IMR-90 (cell line): Measurements from ENCODE around the gene CPLX3. TPM values are rescaled to one million over a fixed set of nuclear protein-coding genes. Genes with fewer than 3 reads are reported as not detected.

Experiments used
- ATAC-seq: fragments of 200-7000 bp; cut with Tn5 transposase; 2 replicates; pipeline ENCODE4 v1.9.1; 2020; ENCODE audit warnings: low read depth, mild to moderate bottlenecking, moderate library complexity
- BruUV-seq: library from RNA; stranded (reverse); fragments of 400-500 nt; replicated peaks from 2 replicates; lab custom pipeline; 2021; lab: Mats Ljungman, UMichigan
- CTCF ChIA-PET: fragments of 300-600 bp; formaldehyde crosslinking; extraction: SDS; loops from one replicate; lab custom pipeline; 2021; ENCODE audit warnings: antibody characterized with exemption; lab: Yijun Ruan, JAX
- POLR2A ChIA-PET: fragments of 300-600 bp; sonication (Branson Sonifier 250); formaldehyde crosslinking; loops from one replicate; lab custom pipeline; 2022; ENCODE audit warnings: antibody characterized with exemption; ENCODE audit not compliant: unreplicated experiment; lab: Charles Lee
- DNase-seq: peaks from one replicate; pipeline ENCODE4 v3.0.0; 2013
- H2AFZ ChIP-seq: replicated peaks from 2 replicates; pipeline ENCODE3; 2013; ENCODE audit warnings: low read length, mild to moderate bottlenecking; ENCODE audit not compliant: poor library complexity
- H2AK5ac ChIP-seq: 2 replicates; pipeline ENCODE4 v1.6.1; 2013; ENCODE audit warnings: low read depth, low read length, inconsistent platforms
- H2AK9ac ChIP-seq: replicated peaks from 2 replicates; pipeline ENCODE3; 2013; ENCODE audit warnings: mild to moderate bottlenecking, low read depth, low read length, moderate library complexity; ENCODE audit not compliant: poor library complexity
- H2BK120ac ChIP-seq: 2 replicates; pipeline ENCODE4 v1.6.1; 2013; ENCODE audit warnings: low read depth, low read length, inconsistent platforms
- H2BK15ac ChIP-seq: 3 replicates; pipeline ENCODE4 v1.6.1; 2013; ENCODE audit warnings: low read depth, low read length, inconsistent platforms
- H2BK20ac ChIP-seq: 2 replicates; pipeline ENCODE4 v1.6.1; 2013; ENCODE audit warnings: low read depth, mild to moderate bottlenecking, inconsistent platforms, low read length, moderate library complexity
- H2BK5ac ChIP-seq: 2 replicates; pipeline ENCODE4 v1.6.1; 2013; ENCODE audit warnings: mild to moderate bottlenecking, low read depth, low read length, inconsistent platforms; ENCODE audit not compliant: poor library complexity, severe bottlenecking
- H3K14ac ChIP-seq: replicated peaks from 2 replicates; pipeline ENCODE4 v1.6.1; 2013; ENCODE audit warnings: low read depth, low read length, inconsistent platforms
- H3K18ac ChIP-seq: 2 replicates; pipeline ENCODE4 v1.6.1; 2013; ENCODE audit warnings: low read depth, low read length, control low read depth
- H3K23ac ChIP-seq: 2 replicates; pipeline ENCODE4 v1.6.1; 2013; ENCODE audit warnings: low read depth, low read length, inconsistent platforms
- H3K27ac ChIP-seq: 2 replicates; pipeline ENCODE4 v1.5.1; 2013; ENCODE audit warnings: mild to moderate bottlenecking, control low read depth, low read length; ENCODE audit not compliant: insufficient read depth
- H3K27me3 ChIP-seq: 2 replicates; pipeline ENCODE4 v1.6.1; 2013; ENCODE audit warnings: low read length; ENCODE audit not compliant: control insufficient read depth, insufficient read depth
- H3K36me3 ChIP-seq: 2 replicates; pipeline ENCODE4 v1.6.1; 2013; ENCODE audit warnings: low read length, mixed read lengths; ENCODE audit not compliant: control insufficient read depth, insufficient read depth
- H3K4ac ChIP-seq: 2 replicates; pipeline ENCODE4 v1.6.1; 2013; ENCODE audit warnings: low read depth, low read length, inconsistent platforms
- H3K4me1 ChIP-seq: 2 replicates; pipeline ENCODE4 v1.6.1; 2013; ENCODE audit warnings: low read length, mixed read lengths; ENCODE audit not compliant: control insufficient read depth, insufficient read depth
- H3K4me2 ChIP-seq: 2 replicates; pipeline ENCODE4 v1.6.1; 2013; ENCODE audit warnings: low read depth, mild to moderate bottlenecking, control low read depth, low read length, moderate library complexity
- H3K4me3 ChIP-seq: 2 replicates; pipeline ENCODE4 v1.5.1; 2013; ENCODE audit warnings: low read depth, mild to moderate bottlenecking, control low read depth, low read length, moderate library complexity; ENCODE audit not compliant: insufficient read depth
- H3K56ac ChIP-seq: 2 replicates; pipeline ENCODE4 v1.6.1; 2013; ENCODE audit warnings: low read length, inconsistent platforms; ENCODE audit not compliant: insufficient read depth; ENCODE audit errors: extremely low read depth
- H3K79me1 ChIP-seq, 2 experiments: 2 replicates each; pipeline ENCODE4 v1.6.1; 2013; ENCODE audit warnings: low read length in 2 of 2, inconsistent platforms in 1 of 2, low read depth in 1 of 2
- H3K9ac ChIP-seq: 2 replicates; pipeline ENCODE4 v1.6.1; 2013; ENCODE audit warnings: low read depth, low read length, control low read depth
- H3K9me1 ChIP-seq: 2 replicates; pipeline ENCODE4 v1.6.1; 2013; ENCODE audit warnings: low read length, inconsistent platforms; ENCODE audit not compliant: insufficient read depth
- H3K9me3 ChIP-seq: 2 replicates; pipeline ENCODE4 v1.6.1; 2013; ENCODE audit warnings: low read length; ENCODE audit not compliant: control insufficient read depth, insufficient read depth
- H4K20me1 ChIP-seq: 2 replicates; pipeline ENCODE4 v1.6.1; 2013; ENCODE audit warnings: low read length, inconsistent platforms; ENCODE audit not compliant: insufficient read depth
- H4K5ac ChIP-seq: 2 replicates; pipeline ENCODE4 v1.6.1; 2013; ENCODE audit warnings: mild to moderate bottlenecking, low read depth, low read length, control low read depth
- H4K8ac ChIP-seq, 2 experiments: 2 replicates each; pipeline ENCODE4 v1.6.1; 2013; ENCODE audit warnings: low read depth in 2 of 2, low read length in 2 of 2, control low read depth in 1 of 2, inconsistent platforms in 1 of 2
- H4K91ac ChIP-seq: 2 replicates; pipeline ENCODE4 v1.6.1; 2013; ENCODE audit warnings: low read depth, low read length, inconsistent platforms; ENCODE audit not compliant: insufficient read depth
- BHLHE40 ChIP-seq: fragments of 150-350 bp; IDR thresholded peaks from 2 replicates; pipeline ENCODE4 v1.6.1; 2016; ENCODE audit warnings: mild to moderate bottlenecking, low read depth, low read length
- CEBPB ChIP-seq: IDR thresholded peaks from 2 replicates; pipeline ENCODE4 v1.6.1; 2012; ENCODE audit warnings: low read depth, low read length, improper control_type of control experiment
- CHD1 ChIP-seq: IDR thresholded peaks from 2 replicates; pipeline ENCODE4 v1.6.1; 2012; ENCODE audit warnings: low read depth, low read length, improper control_type of control experiment
- CTCF ChIP-seq: conservative IDR thresholded peaks from 2 replicates; pipeline ENCODE4 v1.5.1; 2012; ENCODE audit warnings: mild to moderate bottlenecking, low read depth, low read length, improper control_type of control experiment
- ELK1 ChIP-seq: fragments of 150-350 bp; IDR thresholded peaks from 2 replicates; pipeline ENCODE4 v1.6.1; 2016; ENCODE audit warnings: low read depth, mild to moderate bottlenecking, low read length, moderate library complexity, borderline replicate concordance
- FOS ChIP-seq: fragments of 150-350 bp; IDR thresholded peaks from 2 replicates; pipeline ENCODE4 v1.6.1; 2016; ENCODE audit warnings: low read depth, low read length
- MAFK ChIP-seq: IDR thresholded peaks from 2 replicates; pipeline ENCODE4 v1.6.1; 2012; ENCODE audit warnings: low read depth, low read length, improper control_type of control experiment
- MAZ ChIP-seq: IDR thresholded peaks from 2 replicates; pipeline ENCODE4 v1.6.1; 2012; ENCODE audit warnings: low read depth, mild to moderate bottlenecking, low read length, improper control_type of control experiment, moderate library complexity, borderline replicate concordance
- MXI1 ChIP-seq: IDR thresholded peaks from 2 replicates; pipeline ENCODE4 v1.6.1; 2012; ENCODE audit warnings: low read depth, mild to moderate bottlenecking, low read length, moderate library complexity, borderline replicate concordance
- NFE2L2 ChIP-seq: fragments of 150-350 bp; IDR thresholded peaks from 2 replicates; pipeline ENCODE4 v1.6.1; 2016; ENCODE audit warnings: low read depth, mild to moderate bottlenecking, low read length
- POLR2A ChIP-seq: IDR thresholded peaks from 2 replicates; pipeline ENCODE4 v1.6.1; 2012; ENCODE audit warnings: mild to moderate bottlenecking, low read depth, low read length
- RAD21 ChIP-seq: IDR thresholded peaks from 2 replicates; pipeline ENCODE4 v1.6.1; 2012; ENCODE audit warnings: low read length, improper control_type of control experiment
- RCOR1 ChIP-seq: IDR thresholded peaks from 2 replicates; pipeline ENCODE4 v1.6.1; 2012; ENCODE audit warnings: mild to moderate bottlenecking, low read length, improper control_type of control experiment; ENCODE audit not compliant: insufficient replicate concordance
- RFX5 ChIP-seq: IDR thresholded peaks from 2 replicates; pipeline ENCODE4 v1.8.0; 2012; ENCODE audit warnings: low read depth, mild to moderate bottlenecking, low read length, moderate library complexity
- SMC3 ChIP-seq: fragments of 150-350 bp; IDR thresholded peaks from 2 replicates; pipeline ENCODE4 v1.6.1; 2016; ENCODE audit warnings: low read depth, mild to moderate bottlenecking, antibody characterized with exemption, low read length, moderate library complexity
- USF2 ChIP-seq: fragments of 150-350 bp; IDR thresholded peaks from 2 replicates; pipeline ENCODE4 v1.6.1; 2017; ENCODE audit warnings: mild to moderate bottlenecking, antibody characterized with exemption, low read length, low read depth
- WGBS, 2 experiments: methylation state at CpG; one replicate each; pipeline versions ENCODE4 v1.1.5 to v1.1.7; 2013; ENCODE audit warnings: missing lambda C conversion rate in 2 of 2; ENCODE audit not compliant: insufficient read length in 1 of 2; ENCODE audit errors: extremely low coverage in 2 of 2; 5-methylcytosine and 5-hydroxymethylcytosine counted together
- dilution Hi-C: fragments of 300-500 bp; cut with HindIII; formaldehyde crosslinking; loops from one replicate; pipeline ENCODE4 v1.14.3; 2018; ENCODE audit warnings: low sequenced_read_pairs; ENCODE audit not compliant: unreplicated experiment
- in situ Hi-C: fragments of 300-500 bp; cut with MboI; formaldehyde crosslinking; loops from 3 replicates; pipeline ENCODE4 v1.14.3; 2019; ENCODE audit warnings: low sequenced_read_pairs, inconsistent platforms, mixed read lengths
- intact Hi-C: fragments of 100-400 bp; cut with micrococcal nuclease; formaldehyde crosslinking; loops from 2 replicates; pipeline ENCODE4 v1.10.0; 2022
- polyA plus RNA-seq, 3 experiments: library from polyadenylated mRNA; depleted of rRNA; stranded (reverse); fragments of >200 nt; gene quantifications; 2 replicates each; pipeline ENCODE4 v1.2.3, GENCODE V29; 2012; ENCODE audit warnings: low replicate concordance in 1 of 3
- total RNA-seq: library from RNA; depleted of rRNA; stranded (reverse); fragments of >200 nt; gene quantifications from 2 replicates; pipeline ENCODE4 v1.2.3, GENCODE V29; 2012

CPLX3 gene
- total and polyA plus RNA-seq, 2 of the 4 experiments (the other 2 are of a cell fraction), result not detected

- H2AK5ac ChIP-seq, result no peak within 1 kb of the TSS
- TF ChIP-seq MAZ (no peak), CHD1 (no peak), POLR2A (no peak), ELK1 (no peak), FOS (no peak), CEBPB (no peak), RAD21 (no peak), BHLHE40 (no peak), USF2 (no peak), RFX5 (no peak), SMC3 (no peak), CTCF (no peak), RCOR1 (no peak), MAFK (no peak), MXI1 (no peak), NFE2L2 (no peak)
- H3K4me3 ChIP-seq, result no peak within 1 kb of the TSS
- no peak within 1 kb of the TSS for H2BK15ac ChIP-seq
- CTCF ChIA-PET, result no interaction called here
- peaks cover 5% of the 10 kb centered on the region; the same call in 1 of the 2 replicates for H4K20me1 ChIP-seq
- H4K91ac ChIP-seq, result no peak within 1 kb of the TSS
- peak within 1 kb of the TSS; percentile 46 for H2AFZ ChIP-seq
- H3K23ac ChIP-seq, result no peak within 1 kb of the TSS
- H3K9me3 ChIP-seq, result no peaks in the 10 kb centered on the region
- H2AK9ac ChIP-seq, result no peak within 1 kb of the TSS
- in situ Hi-C loops (no loop called here), dilution Hi-C loops (no loop called here), intact Hi-C loops (no loop called here)
- no peak within 1 kb of the TSS for H4K5ac ChIP-seq
- 40% methylated on average over 1 of the region's 12 CpGs; no CpG with 5 or more reads in 1 of the 2 experiments for WGBS, 2 experiments
- no peak within 1 kb of the TSS for H3K56ac ChIP-seq
- H3K4me1 ChIP-seq, result no peaks in the 10 kb centered on the region
- no peak within 1 kb of the TSS for H2BK5ac ChIP-seq
- H4K8ac ChIP-seq, result no peak within 1 kb of the TSS
- DNase-seq, result no peak
- H3K27me3 ChIP-seq, result peaks cover 3% of the 10 kb centered on the region; the same call in 1 of the 2 replicates
- no peak within 1 kb of the TSS for H3K27ac ChIP-seq
- BruUV-seq, result no TSS peak
- H3K4me2 ChIP-seq, result no peak within 1 kb of the TSS
- H3K9me1 ChIP-seq, result peaks cover 5% of the 10 kb centered on the region
- H3K36me3 ChIP-seq, result no peaks in the 10 kb centered on the region
- H3K18ac ChIP-seq, result no peak within 1 kb of the TSS
- POLR2A ChIA-PET, result no interaction called here
- no peaks in the 10 kb centered on the region; a peak in 1 of 4 replicates for H3K79me1 ChIP-seq
- H2BK120ac ChIP-seq, result no peak within 1 kb of the TSS
- no peak within 1 kb of the TSS for H2BK20ac ChIP-seq
- no peak within 1 kb of the TSS for H3K14ac ChIP-seq
- no peak for ATAC-seq
- H3K4ac ChIP-seq, result no peak within 1 kb of the TSS
- no peak within 1 kb of the TSS for H3K9ac ChIP-seq
Measured at GRCh38 chr15:74812533-74812932, 13.9 kb upstream of the CPLX3 start, which contains the start of gene LMAN1L. LMAN1L (plus strand) TSS chr15:74812835; CDS start chr15:74812855, 20 bp downstream.
